Stimulated activated CD4-positive, alpha-beta T cell treated with anti-CD3 and anti-CD28 coated beads, TNF-alpha, amount 100 ng/mL, for 48 hours (primary cell): Measurements from ENCODE around the gene UNC79.

Experiments used
- DNase-seq, 3 donors: peaks; one replicate each; pipeline ENCODE4 v3.0.0-alpha.2; 2020; ENCODE audit warnings: low read depth in 3 of 3

UNC79 gene

DNA sequence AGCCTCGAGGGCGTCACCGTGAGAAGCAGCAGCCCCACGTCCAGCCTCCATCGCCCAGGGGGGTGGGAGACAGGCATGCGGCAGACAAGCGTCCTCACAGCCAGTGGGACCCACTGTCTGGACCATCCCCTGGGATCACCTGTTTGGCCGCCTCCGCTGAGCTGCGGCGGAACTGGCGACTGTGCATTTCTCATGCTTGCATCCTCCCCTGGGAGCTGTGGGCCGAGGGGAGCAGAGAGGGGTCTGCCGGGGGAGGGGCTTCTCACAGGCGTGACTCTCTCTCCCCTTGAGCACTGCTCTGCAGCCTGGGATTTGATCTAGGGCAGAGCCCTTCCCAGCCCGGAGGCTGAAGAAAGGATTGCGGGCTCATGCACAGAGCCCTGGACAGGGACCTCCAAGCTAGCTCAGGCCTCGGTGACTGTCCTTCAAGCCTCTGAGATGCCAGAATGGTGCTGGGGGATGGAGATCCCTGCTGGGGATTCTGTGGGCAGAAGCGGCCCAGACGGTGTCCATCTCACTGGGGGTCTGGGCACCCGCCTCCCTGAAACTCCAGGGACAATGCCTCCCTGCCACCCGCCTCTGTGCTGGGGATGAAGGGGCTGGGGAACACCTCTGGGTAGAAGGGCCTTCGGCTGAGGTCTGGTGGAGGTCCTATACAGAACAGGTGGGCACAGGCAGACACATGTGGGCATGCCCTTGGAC lies 296.5 kb downstream of the UNC79 start:
- no peak for DNase-seq

DNA sequence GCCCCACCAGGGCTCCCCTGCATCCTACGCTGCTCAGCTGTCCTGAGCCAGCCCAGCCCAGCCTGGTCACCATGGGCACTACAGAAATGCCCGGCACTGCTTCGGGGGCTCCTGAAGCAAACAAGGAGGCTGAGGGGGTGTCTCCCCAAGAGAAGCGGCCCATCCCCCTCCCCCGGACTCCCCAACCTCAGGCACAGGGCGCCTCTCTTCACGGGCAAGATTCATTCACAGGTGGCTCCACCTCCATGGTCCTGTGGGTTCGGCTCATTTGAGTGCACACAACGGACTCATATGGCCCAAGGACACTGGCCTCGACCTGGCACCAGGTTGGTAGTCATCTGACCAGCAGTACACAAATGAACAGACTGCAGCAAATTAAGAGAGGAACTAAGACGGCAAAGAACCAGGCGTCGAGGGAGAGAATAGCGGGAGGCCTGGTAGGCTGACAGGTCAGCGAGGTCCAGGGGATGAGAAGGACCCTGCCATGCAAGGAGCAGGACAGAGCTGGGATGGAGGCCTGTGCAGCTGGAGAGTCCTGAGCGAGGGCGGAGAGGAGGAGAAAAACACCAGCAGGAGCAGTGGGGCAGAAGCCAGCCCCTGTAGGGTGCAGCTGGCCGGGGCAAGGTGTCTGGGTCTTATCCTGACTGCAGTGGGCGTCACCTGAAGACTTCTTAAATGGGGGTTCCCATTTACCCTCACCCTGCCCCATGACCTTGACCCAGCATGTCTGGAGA lies 297.3 kb downstream of the UNC79 start:
- DNase-seq = no peak

GRCh38 chr14:93728651-93729016 lies 297.9 kb downstream of the UNC79 start:
- no peak for DNase-seq

GRCh38 chr14:93729993-93730392 lies 299.3 kb downstream of the UNC79 start:
- DNase-seq = no peak

GRCh38 chr14:93731753-93732152 lies 301.0 kb downstream of the UNC79 start:
- DNase-seq = no peak

DNA sequence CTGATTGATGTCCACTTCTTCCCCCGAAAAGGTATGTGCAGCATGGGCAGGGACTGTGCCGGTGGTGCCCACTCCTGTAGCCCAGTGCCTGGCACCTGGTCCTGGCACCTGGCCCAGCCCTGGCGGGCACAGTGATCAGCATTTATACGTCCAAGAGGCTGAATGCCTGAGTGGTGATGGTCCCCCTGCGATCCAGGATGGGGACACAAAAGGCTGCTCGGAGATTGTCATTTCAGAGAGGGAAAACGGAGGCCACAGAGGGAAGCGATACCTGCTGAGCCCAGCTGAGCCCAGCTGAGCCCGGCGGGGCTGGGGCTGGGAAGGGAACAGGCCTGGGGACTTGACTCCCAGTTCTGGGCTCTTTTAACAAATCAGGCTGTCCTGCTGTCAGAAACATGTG lies 301.8 kb downstream of the UNC79 start:
- DNase-seq = no peak

- DNase-seq = no peak
Measured at GRCh38 chr14:93733231-93733630, 302.5 kb downstream of the UNC79 start.

- DNase-seq = no peak
Measured at GRCh38 chr14:93733631-93734030, 302.9 kb downstream of the UNC79 start.

DNA sequence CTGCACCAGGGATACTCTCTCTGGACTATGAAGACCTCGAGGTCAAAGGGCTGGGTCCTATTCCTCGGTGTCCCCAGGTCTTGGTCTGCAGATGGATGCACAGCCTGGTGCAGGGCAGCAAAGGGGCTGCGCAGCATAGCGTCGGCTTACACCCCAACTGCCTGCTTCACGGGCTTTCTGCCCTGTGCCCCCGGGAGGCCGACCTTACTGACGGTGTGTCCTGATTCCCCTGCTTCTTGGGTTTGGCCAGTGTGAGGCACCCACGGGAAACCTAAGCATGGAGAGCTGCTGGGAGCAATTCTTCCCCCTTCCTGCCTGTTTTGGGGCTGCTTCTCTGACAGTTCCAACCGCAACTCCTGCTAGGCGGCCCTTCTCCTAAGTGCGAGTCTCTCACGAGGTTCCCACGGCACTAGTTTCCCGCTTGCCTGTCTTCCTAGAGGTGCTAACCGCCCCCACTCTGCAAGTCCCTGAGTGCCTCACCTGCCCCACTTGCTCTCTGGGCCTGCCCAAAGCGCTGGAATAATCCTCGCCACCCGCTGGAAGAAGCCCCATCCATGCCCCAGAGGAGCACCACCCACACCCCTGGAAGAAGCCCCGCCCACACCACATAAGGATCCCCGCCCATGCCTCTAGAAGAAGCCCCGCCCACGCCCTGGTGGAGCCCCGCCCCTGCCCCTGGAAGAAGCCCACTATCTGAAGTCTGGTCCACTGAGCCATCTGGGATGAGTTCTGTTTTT lies 303.5 kb downstream of the UNC79 start:
- peak in 1 of 3 donors; percentile 10 for DNase-seq

DNA sequence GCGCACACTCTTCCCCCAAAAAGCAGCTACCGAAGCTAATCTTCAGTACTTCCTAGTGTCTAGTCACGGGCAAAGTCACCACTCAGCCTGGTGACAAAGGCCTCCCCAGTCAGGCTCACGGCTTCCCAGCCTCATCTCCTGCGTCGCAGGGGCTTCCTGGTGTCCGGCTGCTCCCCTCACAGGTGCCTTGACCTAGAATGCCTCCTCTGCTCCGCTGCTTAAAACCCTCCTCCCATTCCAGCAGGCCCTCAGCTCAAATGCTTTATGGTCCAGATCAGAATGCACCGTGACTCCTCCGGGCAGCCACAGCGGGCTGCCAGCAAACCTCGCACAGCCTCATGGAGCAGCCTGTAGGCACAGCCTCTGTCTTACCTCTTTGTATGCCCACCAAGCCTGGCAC lies 304.5 kb downstream of the UNC79 start:
- DNase-seq = no peak

DNA sequence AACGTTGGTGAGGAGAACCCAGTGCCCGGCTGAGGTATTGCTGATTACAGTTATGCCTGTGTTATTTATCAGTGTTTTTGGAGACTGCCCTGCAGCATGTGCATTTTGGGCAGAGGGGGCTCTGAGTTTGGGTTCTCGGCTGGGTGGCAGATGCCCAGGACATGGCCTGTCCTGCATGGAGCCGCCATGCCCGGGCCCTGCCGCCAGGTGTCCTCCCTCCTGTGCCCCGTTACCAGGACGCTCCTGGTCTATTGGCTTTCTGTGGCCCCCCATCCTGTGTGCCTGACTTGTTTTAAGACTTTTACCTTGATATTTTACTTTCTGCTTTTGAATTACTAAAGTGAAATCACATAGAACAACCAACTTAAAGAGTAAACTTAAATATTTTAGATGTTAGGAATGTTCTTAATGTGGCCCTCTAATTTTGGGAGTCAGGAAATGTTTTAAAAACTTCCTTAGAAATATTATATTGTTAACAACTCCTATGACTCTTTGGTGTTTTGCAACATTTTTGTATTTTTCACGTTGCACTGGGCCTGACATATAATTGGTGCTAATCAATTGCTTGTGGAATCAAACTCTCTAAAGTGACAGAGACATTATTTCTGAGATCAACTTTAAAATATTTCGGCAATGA lies 305.8 kb downstream of the UNC79 start:
- DNase-seq = no peak

DNA sequence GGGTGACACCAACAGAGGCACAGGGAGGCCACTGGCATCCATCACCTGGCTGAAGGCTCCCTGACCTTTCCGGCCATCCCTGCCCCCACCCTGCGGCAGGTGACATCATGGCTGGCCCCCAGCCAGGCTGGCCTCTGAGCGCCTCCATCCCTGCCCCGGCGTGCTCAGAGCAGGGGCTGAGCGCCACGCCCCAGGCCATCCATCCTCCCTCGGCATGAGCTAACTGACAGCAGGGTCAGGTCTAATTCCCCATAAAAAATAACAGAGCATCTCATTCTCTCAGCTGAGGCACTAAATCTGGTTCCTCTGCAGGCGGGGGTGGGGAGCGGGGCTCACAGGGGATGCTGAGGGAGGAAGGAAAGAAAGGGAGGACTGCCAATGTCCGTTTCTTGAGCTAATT lies 306.9 kb downstream of the UNC79 start:
- no peak for DNase-seq

DNA sequence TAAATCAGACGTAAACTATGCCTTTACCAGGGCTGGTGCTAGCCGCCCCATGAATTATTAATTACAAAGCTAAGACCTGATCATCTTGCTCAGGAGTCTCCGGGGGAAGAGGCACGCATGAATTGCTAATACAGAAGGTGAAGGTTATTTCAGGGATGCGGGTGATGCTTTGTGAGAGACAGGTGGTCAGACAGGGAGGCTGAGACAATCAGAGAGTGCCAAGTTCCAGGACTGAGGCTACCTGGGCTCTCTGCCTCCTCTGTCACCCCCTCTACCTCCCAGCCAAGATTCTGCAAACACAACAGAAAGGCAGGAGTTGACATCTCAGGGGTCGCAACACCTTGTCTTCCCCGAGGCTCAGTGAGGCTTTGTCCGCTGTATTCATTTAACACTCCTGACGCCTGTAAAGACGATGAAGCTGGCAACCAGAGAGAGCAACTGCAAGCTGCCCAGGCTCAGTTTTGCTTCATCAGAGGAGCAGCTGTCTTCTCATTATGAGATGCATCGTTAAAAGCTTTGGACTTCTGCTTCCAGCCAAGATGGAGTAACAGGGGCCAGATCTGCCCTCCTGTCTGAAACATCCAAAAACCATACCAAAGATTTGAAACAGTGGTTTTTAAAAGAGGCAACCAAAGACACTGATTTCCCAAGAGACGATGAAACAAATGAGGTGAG lies 311.0 kb downstream of the UNC79 start:
- no peak for DNase-seq

DNA sequence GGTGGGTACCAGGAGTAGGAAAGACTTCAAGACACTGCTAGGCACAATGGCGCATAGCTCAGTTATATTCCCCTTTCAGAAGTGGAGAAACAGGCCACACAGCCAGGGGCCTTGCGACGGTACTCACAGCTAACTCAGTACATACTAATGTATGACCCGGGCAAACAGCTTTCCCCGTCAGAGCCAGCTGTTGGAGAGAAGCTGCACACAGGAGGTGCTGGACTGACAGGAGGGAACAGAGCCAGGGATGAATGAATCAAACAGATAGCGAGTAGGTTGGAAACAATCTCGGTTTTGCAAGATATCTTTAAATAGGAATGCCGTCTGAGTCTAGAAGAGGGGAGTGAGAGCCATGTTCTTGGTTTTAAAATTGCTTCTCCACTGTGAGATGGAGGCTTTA lies 312.0 kb downstream of the UNC79 start:
- no peak for DNase-seq

DNA sequence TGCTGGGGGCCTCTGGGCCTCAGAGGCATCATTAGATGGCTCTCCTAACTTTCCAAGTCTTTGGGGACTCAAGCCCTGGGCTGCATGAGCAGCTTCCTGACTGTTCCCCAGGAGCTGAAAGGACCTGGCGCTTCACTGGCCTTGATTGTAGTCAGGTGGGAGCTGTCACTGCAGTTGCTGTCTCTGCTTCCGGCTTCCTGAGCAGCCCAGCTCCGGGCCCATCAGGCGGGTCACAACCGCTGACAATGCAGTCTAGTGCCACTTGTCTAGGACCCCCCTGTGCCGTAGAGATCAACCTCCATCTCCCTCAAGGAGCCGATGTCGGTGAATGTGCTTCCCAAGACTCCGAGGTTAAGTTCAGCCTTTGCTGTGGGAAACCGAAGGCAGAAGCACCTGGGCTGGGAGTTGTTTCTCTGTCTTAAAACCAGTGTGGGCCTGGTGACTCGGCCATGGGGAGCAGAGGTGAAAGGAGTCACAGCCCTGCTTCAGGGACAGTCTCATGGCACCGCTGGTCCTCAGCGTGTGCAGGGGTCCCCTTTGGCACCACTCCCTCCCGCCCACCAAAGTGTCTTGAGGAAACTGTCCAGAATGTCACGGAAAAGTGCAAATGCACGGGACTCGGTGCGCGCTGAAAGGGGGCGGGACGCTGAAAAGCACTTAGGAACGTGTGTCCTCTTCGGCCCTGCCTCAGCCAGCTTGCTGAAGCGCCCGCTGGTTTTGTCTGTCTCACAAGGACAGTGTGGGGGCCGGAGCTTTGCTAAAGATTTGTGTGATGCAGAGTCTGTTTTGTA lies 312.7 kb downstream of the UNC79 start:
- no peak for DNase-seq

DNA sequence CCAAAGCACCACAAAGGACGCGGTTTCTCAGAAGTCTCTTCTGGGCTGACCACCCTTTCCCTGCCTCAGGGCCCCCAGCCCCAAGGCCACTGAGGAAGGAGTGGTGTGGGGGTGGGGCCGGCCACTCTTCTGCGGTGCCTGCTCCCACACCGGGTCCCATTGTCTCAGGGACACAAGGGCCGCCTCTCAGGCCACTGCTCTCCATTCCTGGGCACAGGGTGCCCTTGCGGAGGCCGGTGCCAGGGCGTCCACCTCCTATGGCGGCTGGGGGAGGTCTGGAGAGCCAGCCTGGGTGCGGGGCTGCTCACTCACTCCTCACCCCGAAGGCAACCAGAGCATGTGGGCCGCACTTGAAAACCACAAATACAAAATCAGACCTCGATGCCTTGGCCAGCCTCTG lies 313.4 kb downstream of the UNC79 start:
- DNase-seq = no peak

DNA sequence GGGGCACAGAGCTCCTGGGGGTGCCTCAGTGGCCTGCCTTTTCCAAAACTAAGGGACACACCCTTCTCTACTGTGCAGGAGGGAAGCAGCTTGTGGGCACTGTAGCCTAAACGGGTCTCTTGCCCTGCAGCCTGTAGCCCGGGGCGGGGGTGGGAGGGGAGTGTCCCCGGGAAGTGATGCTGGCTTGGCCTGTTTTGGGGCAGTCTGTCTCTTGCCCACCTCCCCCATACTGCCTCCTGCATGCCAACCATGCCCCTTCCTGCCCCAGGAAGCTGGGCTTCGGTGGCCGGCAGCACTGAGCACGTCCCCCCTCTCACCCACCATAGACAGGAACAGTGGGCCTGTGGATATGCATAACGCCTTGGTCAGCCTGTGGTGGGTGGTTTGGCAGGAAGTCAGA lies 314.1 kb downstream of the UNC79 start:
- no peak for DNase-seq

DNA sequence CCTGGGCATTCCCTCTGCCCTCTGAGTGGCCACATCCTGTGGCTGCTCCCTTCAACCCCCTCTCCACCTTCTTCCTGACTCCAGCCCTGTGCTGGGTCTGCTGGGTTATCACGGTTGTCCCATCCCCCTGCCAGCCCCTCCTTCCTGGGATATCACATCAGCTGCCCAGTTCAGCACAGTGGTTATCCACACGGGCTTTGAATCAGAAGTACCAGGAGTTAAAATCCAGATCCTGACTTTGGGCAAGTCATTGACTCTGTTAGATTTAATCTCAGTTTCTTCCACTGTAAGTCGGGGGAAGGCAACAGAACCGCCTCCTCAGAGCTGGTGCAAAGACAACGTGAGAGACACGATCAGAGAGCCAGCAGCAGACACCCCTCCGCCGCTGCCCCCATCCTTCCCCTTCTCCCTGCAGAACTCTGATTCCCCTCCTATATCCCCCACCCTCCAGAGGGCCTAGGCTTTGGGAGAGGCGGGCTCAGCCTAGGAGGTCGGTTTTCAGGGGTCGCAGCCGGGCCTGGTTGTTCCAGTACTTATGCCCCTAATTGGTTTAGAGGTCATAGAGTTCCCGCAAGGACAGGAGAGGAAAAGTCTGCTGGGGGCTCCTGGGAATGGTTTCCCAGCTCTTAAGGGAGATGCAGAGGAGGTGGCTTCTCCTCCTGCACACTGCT lies 315.0 kb downstream of the UNC79 start:
- no peak for DNase-seq

DNA sequence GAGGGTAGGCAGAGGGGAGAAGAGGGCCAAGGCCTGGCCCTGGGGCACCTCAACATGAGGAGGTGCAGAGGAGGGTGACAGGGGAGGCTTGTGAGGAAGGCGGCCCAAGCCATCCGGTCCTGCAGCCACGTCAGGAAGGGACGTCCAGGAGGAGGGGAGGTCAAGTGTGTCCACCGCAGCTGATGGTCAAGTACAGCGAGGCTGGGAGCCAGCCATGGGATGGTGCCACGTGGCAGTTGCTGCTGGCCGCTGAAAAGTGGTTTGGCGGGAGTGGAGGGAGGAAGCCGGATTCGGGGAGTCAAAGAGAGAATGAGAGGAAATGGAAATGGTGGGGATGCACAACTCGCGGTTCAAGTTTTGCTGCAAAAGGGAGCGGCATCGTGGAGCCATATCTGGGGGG lies 316.4 kb downstream of the UNC79 start:
- no peak for DNase-seq

GRCh38 chr14:93747560-93747959 lies 316.8 kb downstream of the UNC79 start:
- no peak for DNase-seq
